H9 (cell line): ENCODE results near the gene CACNA2D3. TPM values are rescaled to one million over a fixed set of nuclear protein-coding genes. Genes with fewer than 3 reads are reported as not detected.

Experiments
- DNase-seq: peaks from one replicate; pipeline ENCODE4 v3.0.0-alpha.2; 2017
- H2AFZ ChIP-seq: one replicate; pipeline ENCODE4 v1.6.1; 2013; ENCODE audit warnings: mild to moderate bottlenecking, low read length, control low read depth, moderate library complexity
- H2AK5ac ChIP-seq: 2 replicates; pipeline ENCODE4 v1.6.1; 2013; ENCODE audit warnings: low read length, control low read depth, mixed read lengths; ENCODE audit not compliant: insufficient read length
- H2BK120ac ChIP-seq: one replicate; pipeline ENCODE4 v1.6.1; 2013; ENCODE audit warnings: low read depth, mild to moderate bottlenecking, low read length, control low read depth, inconsistent platforms; ENCODE audit not compliant: poor library complexity, severe bottlenecking
- H2BK12ac ChIP-seq: 2 replicates; pipeline ENCODE4 v1.6.1; 2013; ENCODE audit warnings: low read length, control low read depth, mixed read lengths, low read depth; ENCODE audit not compliant: insufficient read length
- H2BK15ac ChIP-seq: 2 replicates; pipeline ENCODE4 v1.6.1; 2013; ENCODE audit warnings: low read depth, low read length, control low read depth
- H2BK20ac ChIP-seq: one replicate; pipeline ENCODE4 v1.6.1; 2013; ENCODE audit warnings: low read depth, mild to moderate bottlenecking, low read length, control low read depth, inconsistent platforms; ENCODE audit not compliant: poor library complexity, severe bottlenecking
- H2BK5ac ChIP-seq: 2 replicates; pipeline ENCODE4 v1.6.1; 2013; ENCODE audit warnings: low read length, control low read depth, mixed read lengths; ENCODE audit not compliant: insufficient read length
- H3K14ac ChIP-seq: 2 replicates; pipeline ENCODE4 v1.6.1; 2013; ENCODE audit warnings: low read length, control low read depth; ENCODE audit not compliant: insufficient read depth
- H3K18ac ChIP-seq: 2 replicates; pipeline ENCODE4 v1.6.1; 2013; ENCODE audit warnings: low read depth, mild to moderate bottlenecking, mixed read lengths, low read length, control low read depth; ENCODE audit not compliant: insufficient read length
- H3K23ac ChIP-seq: 2 replicates; pipeline ENCODE4 v1.6.1; 2013; ENCODE audit warnings: low read length, control low read depth, mixed read lengths, low read depth; ENCODE audit not compliant: insufficient read length
- H3K23me2 ChIP-seq: 2 replicates; pipeline ENCODE4 v1.6.1; 2013; ENCODE audit warnings: low read depth, mild to moderate bottlenecking, mixed read lengths, low read length, control low read depth; ENCODE audit not compliant: insufficient read length, poor library complexity, severe bottlenecking
- H3K27ac ChIP-seq: 2 replicates; pipeline ENCODE4 v1.5.1; 2013; ENCODE audit warnings: low read length, control low read depth, mixed read lengths, low read depth; ENCODE audit not compliant: insufficient read length
- H3K27me3 ChIP-seq: 2 replicates; pipeline ENCODE4 v1.6.1; 2013; ENCODE audit warnings: low read length, control low read depth, inconsistent platforms; ENCODE audit not compliant: insufficient read depth
- H3K4ac ChIP-seq: 2 replicates; pipeline ENCODE4 v1.6.1; 2013; ENCODE audit warnings: low read depth, mild to moderate bottlenecking, control low read depth, inconsistent platforms, low read length, moderate library complexity
- H3K4me1 ChIP-seq: 2 replicates; pipeline ENCODE4 v1.6.1; 2013; ENCODE audit warnings: low read length, control low read depth, inconsistent platforms; ENCODE audit not compliant: insufficient read depth
- H3K4me2 ChIP-seq: 2 replicates; pipeline ENCODE4 v1.6.1; 2013; ENCODE audit warnings: low read length, control low read depth, mixed read lengths; ENCODE audit not compliant: insufficient read length, insufficient read depth
- H3K56ac ChIP-seq: 2 replicates; pipeline ENCODE4 v1.6.1; 2013; ENCODE audit warnings: low read depth, mild to moderate bottlenecking, mixed read lengths, low read length, control low read depth; ENCODE audit not compliant: insufficient read length
- H3K79me1 ChIP-seq: 2 replicates; pipeline ENCODE4 v1.6.1; 2013; ENCODE audit warnings: low read depth, mild to moderate bottlenecking, moderate library complexity, low read length, control low read depth, inconsistent platforms; ENCODE audit not compliant: insufficient read depth, poor library complexity, severe bottlenecking
- H3K79me2 ChIP-seq: 2 replicates; pipeline ENCODE4 v1.6.1; 2013; ENCODE audit warnings: low read length, control low read depth, inconsistent platforms; ENCODE audit not compliant: insufficient read depth
- H3K9ac ChIP-seq: 2 replicates; pipeline ENCODE4 v1.6.1; 2013; ENCODE audit warnings: low read length, control low read depth, mixed read lengths; ENCODE audit not compliant: insufficient read length; ENCODE audit errors: extremely low read depth
- H3K9me3 ChIP-seq: one replicate; pipeline ENCODE4 v1.6.1; 2013; ENCODE audit warnings: low read depth, low read length, inconsistent platforms; ENCODE audit not compliant: control insufficient read depth
- H3T11ph ChIP-seq: one replicate; pipeline ENCODE4 v1.6.1; 2013; ENCODE audit warnings: mild to moderate bottlenecking, low read length, control low read depth, inconsistent platforms
- H4K20me1 ChIP-seq: one replicate; pipeline ENCODE4 v1.6.1; 2013; ENCODE audit not compliant: control insufficient read depth, insufficient read length, insufficient read depth
- H4K5ac ChIP-seq: 2 replicates; pipeline ENCODE4 v1.6.1; 2013; ENCODE audit warnings: low read depth, mild to moderate bottlenecking, mixed read lengths, low read length, control low read depth; ENCODE audit not compliant: insufficient read length
- H4K8ac ChIP-seq: replicated peaks from 2 replicates; pipeline ENCODE4 v1.6.1; 2013; ENCODE audit warnings: low read length, control low read depth, mixed read lengths, low read depth; ENCODE audit not compliant: insufficient read length
- H4K91ac ChIP-seq: 2 replicates; pipeline ENCODE4 v1.6.1; 2013; ENCODE audit warnings: low read depth, mild to moderate bottlenecking, moderate library complexity, mixed read lengths, low read length, control low read depth; ENCODE audit not compliant: insufficient read length
- H3K27ac Mint-ChIP-seq, 3 experiments: 2 replicates in 2 of 3; 3 replicates in 1 of 3; pipeline ENCODE4 v1.8.0; 2020 to 2021; ENCODE audit warnings: mixed read lengths in 3 of 3, mild to moderate bottlenecking in 1 of 3, moderate library complexity in 1 of 3
- H3K27me3 Mint-ChIP-seq: 2 replicates; pipeline ENCODE4 v1.8.0; 2021; ENCODE audit warnings: low read depth, mild to moderate bottlenecking, moderate library complexity, mixed read lengths
- H3K36me3 Mint-ChIP-seq, 3 experiments: 2 replicates in 2 of 3; 3 replicates in 1 of 3; pipeline ENCODE4 v1.8.0; 2020 to 2021; ENCODE audit warnings: low read depth in 3 of 3, mixed read lengths in 3 of 3; ENCODE audit not compliant: insufficient read depth in 1 of 3
- H3K4me1 Mint-ChIP-seq, 2 experiments: 2 replicates each; pipeline ENCODE4 v1.8.0; 2020; ENCODE audit warnings: mixed read lengths in 2 of 2
- H3K4me3 Mint-ChIP-seq, 2 experiments: 2 replicates in 1 of 2; 3 replicates in 1 of 2; pipeline ENCODE4 v1.8.0; 2020 to 2021; ENCODE audit warnings: mild to moderate bottlenecking in 2 of 2, mixed read lengths in 2 of 2, moderate library complexity in 1 of 2
- H3K9me3 Mint-ChIP-seq, 2 experiments: 2 replicates in 1 of 2; 3 replicates in 1 of 2; pipeline ENCODE4 v1.8.0; 2020; ENCODE audit warnings: mild to moderate bottlenecking in 2 of 2, mixed read lengths in 2 of 2, moderate library complexity in 1 of 2
- CTCF ChIP-seq: fragments of 200-600 bp; sonication (generic); conservative IDR thresholded peaks from 3 replicates; pipeline ENCODE4 v1.8.0; 2021; ENCODE audit warnings: antibody characterized with exemption, mild to moderate bottlenecking
- WGBS: extraction: QIAGEN DNeasy Blood & Tissue Kit; methylation state at CpG from one replicate; pipeline ENCODE4 v1.1.7; 2013; ENCODE audit warnings: missing lambda C conversion rate, low lambda C conversion rate, mixed read lengths; ENCODE audit not compliant: insufficient read length; ENCODE audit errors: extremely low coverage; 5-methylcytosine and 5-hydroxymethylcytosine counted together
- total RNA-seq: library from RNA; stranded (reverse); gene quantifications from 2 replicates; pipeline ENCODE4 v1.2.1, GENCODE V29; 2021

CACNA2D3 gene
- total RNA-seq, 1 experiment from 2014 or later: 3.2 TPM

- H3K27me3 ChIP-seq: peaks cover 34% of the 10 kb centered on the region
These were observed 696.6 kb downstream of the CACNA2D3 start for GRCh38 chr3:54818942-54819341.

More at GRCh38 chr3:54818942-54819341, 696.6 kb downstream of the CACNA2D3 start:
- DNase-seq: no peak
- Histone ChIP-seq H3K4me1 (no peaks in the 10 kb centered on the region), H3K79me1 (no peaks in the 10 kb centered on the region), H2BK15ac (no peak overlapping the region), H4K8ac (no peak overlapping the region), H3K4me2 (no peak overlapping the region), H2BK120ac (no peak overlapping the region), H2AK5ac (no peak overlapping the region), H2AFZ (no peak overlapping the region), H4K91ac (no peak overlapping the region), H2BK12ac (no peak overlapping the region), H3K4ac (no peak overlapping the region), H2BK5ac (no peak overlapping the region), H3K14ac (no peak overlapping the region), H2BK20ac (no peak overlapping the region), H3K9ac (no peak overlapping the region), H3K23me2 (no peaks in the 10 kb centered on the region), H3K79me2 (no peaks in the 10 kb centered on the region), H3T11ph (no peak overlapping the region), H3K27ac (no peak overlapping the region), H3K9me3 (no peaks in the 10 kb centered on the region), H3K23ac (no peak overlapping the region), H3K56ac (no peak overlapping the region), H3K18ac (no peak overlapping the region), H4K20me1 (no peaks in the 10 kb centered on the region), H4K5ac (no peak overlapping the region)
- WGBS: no CpG with 5 or more reads among the region's 1 CpG
- Mint-ChIP-seq H3K36me3 (peaks cover 0 to 6% (median 4%) of the 10 kb centered on the region in 3 experiments; a peak in 1 of 7 replicates), H3K9me3 (peaks cover 2 to 4% of the 10 kb centered on the region in 2 experiments; a peak in 2 of 5 replicates), H3K27me3 (peaks cover 97% of the 10 kb centered on the region), H3K4me1 (peaks cover 12 to 14% of the 10 kb centered on the region in 2 experiments), H3K27ac (no peak overlapping the region), H3K4me3 (no peak overlapping the region)
- no peak for TF ChIP-seq CTCF
